NOMO-1 treated with DMSO at 0.1 percent for 48 hours (cell line): Measurements from ENCODE around the gene RARRES2.
"Not testable (repeated sequence)": the region's sequence is repeated elsewhere in the genome, so short reads cannot be mapped to it uniquely, and the experiment has no call there.

ENCODE experiments used
- DNase-seq: peaks from one replicate; lab custom pipeline; 2025; ENCODE audit not compliant: unreplicated experiment; lab: John Stamatoyannopoulos, UW

RARRES2 gene

GRCh38 chr7:150341263-150342120 lies at the start of gene RARRES2:
Gene RARRES2, minus strand, starts transcription at chr7:150341629. Its CDS starts 1,020 bp downstream, at chr7:150340609.
- DNase-seq = no peak

- DNase-seq = no peak
Measured at GRCh38 chr7:150390205-150390604, 48.8 kb upstream of the RARRES2 start.

GRCh38 chr7:150389532-150389816 lies 48.0 kb upstream of the RARRES2 start:
- no peak for DNase-seq

GRCh38 chr7:150388709-150389531 lies 47.5 kb upstream of the RARRES2 start:
- peak; percentile 85 for DNase-seq

GRCh38 chr7:150388306-150388705 lies 46.9 kb upstream of the RARRES2 start:
- no peak for DNase-seq

GRCh38 chr7:150385884-150386283 lies 44.5 kb upstream of the RARRES2 start:
- DNase-seq = not testable (repeated sequence)

- DNase-seq = no peak
Measured at GRCh38 chr7:150385302-150385723, 43.9 kb upstream of the RARRES2 start.

- peak; percentile 45 for DNase-seq
Measured at GRCh38 chr7:150384406-150385301, 43.2 kb upstream of the RARRES2 start.

GRCh38 chr7:150383710-150384397 lies 42.4 kb upstream of the RARRES2 start:
- DNase-seq = no peak

- DNase-seq = no peak
Measured at GRCh38 chr7:150382844-150383225, 41.4 kb upstream of the RARRES2 start.

GRCh38 chr7:150382123-150382843 lies 40.9 kb upstream of the RARRES2 start:
- no peak for DNase-seq

GRCh38 chr7:150381785-150382122 lies 40.3 kb upstream of the RARRES2 start:
- no peak for DNase-seq

- no peak for DNase-seq
Measured at GRCh38 chr7:150381096-150381495, 39.7 kb upstream of the RARRES2 start.

- no peak for DNase-seq
Measured at GRCh38 chr7:150380463-150380862, 39.0 kb upstream of the RARRES2 start.

GRCh38 chr7:150379441-150380379 lies 38.3 kb upstream of the RARRES2 start:
- DNase-seq = no peak

GRCh38 chr7:150378853-150379440 lies 37.5 kb upstream of the RARRES2 start, which contains the start of gene ZNF775:
Gene ZNF775, plus strand, starts transcription at chr7:150379330. Its CDS starts 9,141 bp downstream, at chr7:150388471.
- DNase-seq = peak; percentile 80

- peak; percentile 42 for DNase-seq
Measured at GRCh38 chr7:150378115-150378852, 36.9 kb upstream of the RARRES2 start.

- DNase-seq = no peak
Measured at GRCh38 chr7:150377635-150378034, 36.2 kb upstream of the RARRES2 start.
